ENCODE measurements around the gene SP3. TPM values are rescaled to one million over a fixed set of nuclear protein-coding genes. Genes with fewer than 3 reads are reported as not detected.
"Not testable (repeated sequence)": the region's sequence is repeated elsewhere in the genome, so short reads cannot be mapped to it uniquely, and the experiment has no call there.

The SP3 gene
- total RNA-seq, 4 donors from 2014 or later, result 99.6 to 151 (median 113) TPM

DNA sequence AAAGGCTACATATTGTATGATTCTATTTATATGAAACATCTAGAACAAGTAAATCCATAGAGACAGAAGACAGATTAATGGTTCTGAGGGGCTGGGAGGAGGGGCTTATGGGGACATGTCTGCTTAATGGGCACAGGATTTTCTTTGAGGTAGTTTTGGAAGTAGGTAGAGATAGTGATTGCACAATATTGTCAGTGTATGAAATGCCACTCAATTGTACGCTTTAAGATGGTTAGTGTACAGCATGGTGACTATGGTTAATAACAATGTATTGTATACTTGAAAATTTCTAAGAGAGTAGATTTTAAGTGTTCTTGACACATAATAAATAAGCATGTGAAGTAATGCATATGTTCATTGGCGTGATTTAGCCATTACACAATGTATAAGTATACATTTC lies 68.4 kb downstream of the SP3 start:
- Histone ChIP-seq H3K36me3 (no peaks in the 10 kb centered on the region), H3K4me3 (no peak overlapping the region), H3K27ac (no peak overlapping the region), H3K9me3 (no peaks in the 10 kb centered on the region), H3K4me1 (no peaks in the 10 kb centered on the region), H3K27me3 (no peaks in the 10 kb centered on the region)
- no peak for DNase-seq (ENCODE audit: low spot score in 2 of 2)
- WGBS, result 97% methylated on average over 2 of the region's 2 CpGs
- TF ChIP-seq POLR2A (IDR thresholded peaks at IDR 0.05), result no peak
- TF ChIP-seq, protein P1, sequence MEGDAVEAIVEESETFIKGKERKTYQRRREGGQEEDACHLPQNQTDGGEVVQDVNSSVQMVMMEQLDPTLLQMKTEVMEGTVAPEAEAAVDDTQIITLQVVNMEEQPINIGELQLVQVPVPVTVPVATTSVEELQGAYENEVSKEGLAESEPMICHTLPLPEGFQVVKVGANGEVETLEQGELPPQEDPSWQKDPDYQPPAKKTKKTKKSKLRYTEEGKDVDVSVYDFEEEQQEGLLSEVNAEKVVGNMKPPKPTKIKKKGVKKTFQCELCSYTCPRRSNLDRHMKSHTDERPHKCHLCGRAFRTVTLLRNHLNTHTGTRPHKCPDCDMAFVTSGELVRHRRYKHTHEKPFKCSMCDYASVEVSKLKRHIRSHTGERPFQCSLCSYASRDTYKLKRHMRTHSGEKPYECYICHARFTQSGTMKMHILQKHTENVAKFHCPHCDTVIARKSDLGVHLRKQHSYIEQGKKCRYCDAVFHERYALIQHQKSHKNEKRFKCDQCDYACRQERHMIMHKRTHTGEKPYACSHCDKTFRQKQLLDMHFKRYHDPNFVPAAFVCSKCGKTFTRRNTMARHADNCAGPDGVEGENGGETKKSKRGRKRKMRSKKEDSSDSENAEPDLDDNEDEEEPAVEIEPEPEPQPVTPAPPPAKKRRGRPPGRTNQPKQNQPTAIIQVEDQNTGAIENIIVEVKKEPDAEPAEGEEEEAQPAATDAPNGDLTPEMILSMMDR (IDR thresholded peaks at IDR 0.05), result no peak

DNA sequence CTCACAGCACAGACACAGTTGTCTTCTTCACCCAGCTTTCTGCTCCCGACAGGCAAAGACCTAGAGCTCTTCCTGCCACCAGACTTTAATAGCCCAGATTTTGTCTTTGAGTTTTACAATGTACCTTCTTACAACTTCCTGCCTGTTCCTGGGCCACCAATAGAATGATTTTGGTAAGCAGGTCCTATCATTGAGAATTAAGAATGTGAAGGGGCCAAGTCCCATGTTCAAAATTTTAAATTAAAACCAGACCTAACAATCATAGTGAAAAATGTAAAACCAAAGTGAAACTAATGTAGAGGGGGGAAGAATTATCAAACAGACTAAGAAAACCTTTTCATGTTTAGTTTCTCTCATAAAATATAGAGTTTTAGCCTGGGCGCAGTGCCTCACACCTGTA lies 72.8 kb downstream of the SP3 start:
- no peak for TF ChIP-seq POLR2A (IDR thresholded peaks at IDR 0.05)
- no peak for TF ChIP-seq EP300 (IDR thresholded peaks at IDR 0.05)
- no peak for TF ChIP-seq POLR2AphosphoS5 (IDR thresholded peaks at IDR 0.05)
- TF ChIP-seq, protein P1 (IDR thresholded peaks at IDR 0.05), result no peak
- 88% methylated on average over 2 of the region's 2 CpGs for WGBS
- no peak overlapping the region for H3K27ac ChIP-seq
- H3K36me3 ChIP-seq, result no peaks in the 10 kb centered on the region
- no peaks in the 10 kb centered on the region for H3K4me1 ChIP-seq
- no peaks in the 10 kb centered on the region for H3K27me3 ChIP-seq
- no peak for DNase-seq (ENCODE audit: low spot score in 2 of 2)
- H3K9me3 ChIP-seq, result no peaks in the 10 kb centered on the region
- H3K4me3 ChIP-seq, result no peak overlapping the region

DNA sequence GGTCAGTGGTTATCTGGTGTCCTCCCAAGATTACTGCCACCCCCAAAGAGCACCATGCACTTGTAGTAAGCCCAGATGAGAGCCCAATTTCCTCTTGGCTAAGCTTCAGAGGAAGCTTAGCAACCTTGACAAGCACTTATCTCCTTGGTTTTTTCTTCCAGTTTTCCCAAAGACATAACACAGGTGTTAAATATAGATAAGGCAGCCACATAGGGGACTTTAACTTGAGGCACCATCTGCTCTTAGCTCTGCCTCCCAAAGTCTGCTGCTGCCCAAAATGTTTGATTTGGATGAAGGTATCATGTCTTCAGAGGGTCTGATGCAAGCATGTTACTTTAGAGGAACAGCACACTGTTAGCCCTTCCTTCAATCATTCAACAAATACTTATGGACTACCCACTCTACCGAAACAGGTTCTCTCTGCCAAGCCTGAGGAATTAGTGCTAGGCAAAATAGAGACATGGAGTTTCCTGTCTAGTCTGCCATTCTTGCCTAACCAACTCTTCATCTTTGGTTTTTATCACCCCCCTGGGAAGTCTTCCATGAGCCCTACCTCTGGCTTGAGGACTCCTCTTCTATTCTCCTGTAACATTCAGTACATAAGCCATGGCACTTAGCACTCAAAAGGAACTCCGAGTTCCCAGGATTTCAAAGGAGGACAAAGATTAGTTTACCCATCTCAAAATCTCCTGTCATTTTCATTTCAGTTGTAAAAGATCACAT lies 73.7 kb downstream of the SP3 start:
- Histone ChIP-seq H3K9me3 (no peaks in the 10 kb centered on the region), H3K4me3 (no peak overlapping the region), H3K27ac (no peak overlapping the region), H3K36me3 (no peaks in the 10 kb centered on the region), H3K4me1 (no peaks in the 10 kb centered on the region), H3K27me3 (no peaks in the 10 kb centered on the region)
- 91% methylated on average over 2 of the region's 2 CpGs for WGBS
- TF ChIP-seq EP300 (IDR thresholded peaks at IDR 0.05), result no peak
- TF ChIP-seq, protein P1 (IDR thresholded peaks at IDR 0.05), result no peak
- TF ChIP-seq POLR2A (IDR thresholded peaks at IDR 0.05), result no peak
- no peak for TF ChIP-seq POLR2AphosphoS5 (IDR thresholded peaks at IDR 0.05)
- no peak for DNase-seq (ENCODE audit: low spot score in 2 of 2)

DNA sequence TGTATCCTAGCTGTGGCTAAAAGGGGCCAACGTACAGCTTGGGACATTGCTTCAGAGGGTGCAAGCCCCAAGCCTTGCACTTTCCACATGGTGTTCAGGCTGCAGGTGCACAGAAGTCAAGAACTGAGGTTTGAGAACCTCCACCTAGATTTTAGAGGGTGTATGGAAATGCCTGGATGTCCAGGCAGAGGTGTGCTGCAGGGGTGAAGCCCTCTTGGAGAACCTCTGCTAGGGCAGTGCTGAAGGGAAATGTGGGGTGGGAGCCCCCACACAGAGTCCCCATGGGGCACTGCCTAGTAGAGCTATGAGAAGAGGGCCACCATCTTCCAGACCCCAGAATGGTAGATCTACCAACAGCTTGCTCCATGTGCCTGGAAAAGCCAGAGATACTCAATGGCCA lies 75.7 kb downstream of the SP3 start:
- H3K4me1 ChIP-seq; H3K9me3 ChIP-seq; H3K27me3 ChIP-seq; H3K27ac ChIP-seq; DNase-seq (ENCODE audit: low spot score in 2 of 2); H3K36me3 ChIP-seq; H3K4me3 ChIP-seq: not testable (repeated sequence)
- WGBS, result 100% methylated on average over 1 of the region's 1 CpG

DNA sequence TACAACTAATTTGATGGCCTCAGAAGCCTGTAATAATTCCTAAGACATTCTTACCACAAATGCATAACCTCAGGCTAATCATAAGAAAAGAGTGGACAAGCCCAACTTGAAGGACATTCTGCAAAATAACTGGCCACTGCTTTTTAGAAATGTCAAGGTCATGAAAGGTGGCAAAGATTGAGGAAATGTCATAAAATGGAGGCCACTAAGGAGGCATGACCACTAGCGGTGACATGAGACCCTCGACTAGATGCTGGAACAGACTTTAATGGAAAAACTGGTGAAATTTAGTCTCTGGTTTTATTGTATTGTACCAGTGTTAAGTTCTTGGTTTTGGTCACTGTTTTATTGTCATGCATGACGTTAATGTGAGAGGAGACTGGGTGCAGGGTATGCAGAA lies 78.6 kb downstream of the SP3 start:
- H3K27me3 ChIP-seq, result no peaks in the 10 kb centered on the region
- peaks cover 6% of the 10 kb centered on the region for H3K4me1 ChIP-seq
- TF ChIP-seq, protein P1 (IDR thresholded peaks at IDR 0.05), result no peak
- TF ChIP-seq EP300 (IDR thresholded peaks at IDR 0.05) (no peak), POLR2AphosphoS5 (IDR thresholded peaks at IDR 0.05) (no peak), POLR2A (IDR thresholded peaks at IDR 0.05) (no peak)
- no peaks in the 10 kb centered on the region for H3K36me3 ChIP-seq
- H3K9me3 ChIP-seq, result no peaks in the 10 kb centered on the region
- no peak for DNase-seq (ENCODE audit: low spot score in 2 of 2)
- whole genome bisulfite sequencing, result 89% methylated on average over 3 of the region's 3 CpGs
- no peak overlapping the region for H3K27ac ChIP-seq
- no peak overlapping the region for H3K4me3 ChIP-seq
